ENCODE results near the gene GALNT9. TPM values are rescaled to one million over a fixed set of nuclear protein-coding genes. Genes with fewer than 3 reads are reported as not detected.

The GALNT9 gene
- total and polyA plus RNA-seq, 12 donors = 0.01 to 0.19 TPM; not detected in 10

DNA sequence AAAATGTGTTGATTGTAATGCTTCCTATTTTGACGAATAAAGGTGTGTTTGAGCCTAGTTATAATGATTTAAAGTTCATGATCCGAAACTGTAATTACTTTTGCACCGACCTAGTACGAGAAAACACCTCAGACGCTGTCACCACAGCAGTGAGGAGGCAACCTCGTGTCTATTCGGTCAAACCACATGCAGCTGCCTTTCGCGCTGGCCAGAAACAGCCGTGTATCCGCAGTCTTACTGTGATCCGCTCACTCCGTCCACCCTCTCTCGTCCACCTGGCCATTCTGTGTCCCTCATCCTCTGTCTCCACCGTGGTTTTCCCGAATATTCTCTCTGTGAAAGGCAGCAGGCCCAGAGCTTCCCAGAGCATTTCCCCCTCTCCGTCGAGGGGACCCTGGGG is 118.1 kb downstream of the GALNT9 start:
- peaks cover 0 to 22% (median 0%) of the 10 kb centered on the region in 11 donors for H3K9me3 ChIP-seq
- WGBS, 2 donors = 87 to 89% methylated on average over 18 of the region's 18 CpGs
- no peaks in the 10 kb centered on the region for H3K4me1 ChIP-seq
- H3K36me3 ChIP-seq = no peaks in the 10 kb centered on the region
- ATAC-seq = no peak
- H3K4me3 ChIP-seq = no peak overlapping the region
- H3K27ac ChIP-seq = no peak overlapping the region
- TF ChIP-seq, protein P1, sequence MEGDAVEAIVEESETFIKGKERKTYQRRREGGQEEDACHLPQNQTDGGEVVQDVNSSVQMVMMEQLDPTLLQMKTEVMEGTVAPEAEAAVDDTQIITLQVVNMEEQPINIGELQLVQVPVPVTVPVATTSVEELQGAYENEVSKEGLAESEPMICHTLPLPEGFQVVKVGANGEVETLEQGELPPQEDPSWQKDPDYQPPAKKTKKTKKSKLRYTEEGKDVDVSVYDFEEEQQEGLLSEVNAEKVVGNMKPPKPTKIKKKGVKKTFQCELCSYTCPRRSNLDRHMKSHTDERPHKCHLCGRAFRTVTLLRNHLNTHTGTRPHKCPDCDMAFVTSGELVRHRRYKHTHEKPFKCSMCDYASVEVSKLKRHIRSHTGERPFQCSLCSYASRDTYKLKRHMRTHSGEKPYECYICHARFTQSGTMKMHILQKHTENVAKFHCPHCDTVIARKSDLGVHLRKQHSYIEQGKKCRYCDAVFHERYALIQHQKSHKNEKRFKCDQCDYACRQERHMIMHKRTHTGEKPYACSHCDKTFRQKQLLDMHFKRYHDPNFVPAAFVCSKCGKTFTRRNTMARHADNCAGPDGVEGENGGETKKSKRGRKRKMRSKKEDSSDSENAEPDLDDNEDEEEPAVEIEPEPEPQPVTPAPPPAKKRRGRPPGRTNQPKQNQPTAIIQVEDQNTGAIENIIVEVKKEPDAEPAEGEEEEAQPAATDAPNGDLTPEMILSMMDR (IDR thresholded peaks at IDR 0.05) = no peak
- DNase-seq = no peak
- intact Hi-C loops (cut with DNase I) = loop anchor here in 1 of 10 donors (10.0 kb wide), 1 partner anchor 57 kb away; no protein-coding TSS in a partner anchor
- peaks cover 0 to 33% (median 17%) of the 10 kb centered on the region in 7 donors for H3K27me3 ChIP-seq

DNA sequence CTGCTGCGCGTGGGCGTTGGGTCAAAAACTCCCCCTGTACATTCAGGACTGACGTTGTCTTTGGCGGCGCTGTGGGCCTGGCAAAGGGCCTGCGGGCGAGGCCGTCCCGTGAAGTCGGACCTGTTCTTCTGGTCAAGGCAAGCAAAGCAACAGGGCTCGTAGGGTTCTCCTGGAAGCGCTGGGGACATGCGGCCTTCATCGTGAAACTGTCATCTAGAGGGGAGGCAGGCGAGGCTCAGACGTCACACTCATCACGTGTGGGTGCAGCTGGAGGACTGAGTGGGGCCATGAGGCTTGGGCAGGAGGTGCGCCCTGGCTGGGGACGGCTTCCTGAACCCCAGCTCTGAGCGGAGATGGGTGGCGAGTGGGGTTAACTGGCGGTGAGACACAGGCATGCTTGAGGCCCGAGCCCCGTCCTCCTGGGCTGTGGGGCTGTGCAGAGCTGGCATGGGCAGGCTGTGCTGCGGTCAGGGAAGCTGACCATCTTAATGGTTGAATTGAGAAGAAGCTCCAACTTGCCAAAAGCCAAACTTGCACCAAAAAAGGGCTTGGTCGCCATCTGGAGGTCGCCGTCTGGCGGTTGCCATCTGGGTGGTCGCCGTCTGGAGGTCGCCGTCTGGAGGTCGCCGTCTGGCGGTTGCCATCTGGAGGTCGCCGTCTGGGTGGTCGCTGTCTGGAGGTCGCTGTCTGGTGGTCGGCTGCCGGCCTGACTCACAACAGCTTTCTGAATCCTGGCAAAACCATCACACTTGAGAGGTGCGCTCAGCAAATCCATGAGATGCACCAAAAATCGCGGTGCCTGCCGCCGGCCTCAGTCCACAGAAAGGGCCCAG is 119.0 kb downstream of the GALNT9 start:
- TF ChIP-seq, protein P1 (IDR thresholded peaks at IDR 0.05) = no peak
- H3K9me3 ChIP-seq = peaks cover 0 to 22% (median 0%) of the 10 kb centered on the region in 11 donors
- WGBS, 2 donors = 87 to 89% methylated on average over 48 of the region's 48 CpGs
- no peak overlapping the region for H3K27ac ChIP-seq
- peaks cover 8 to 37% (median 22%) of the 10 kb centered on the region in 7 donors for H3K27me3 ChIP-seq
- no peak overlapping the region for H3K4me3 ChIP-seq
- no peak for ATAC-seq
- intact Hi-C loops (cut with DNase I) = loop anchor here in 1 of 10 donors (10.0 kb wide), 1 partner anchor 56 kb away; no protein-coding TSS in a partner anchor
- H3K4me1 ChIP-seq = peaks cover 0 to 4% (median 2%) of the 10 kb centered on the region in 9 donors
- DNase-seq = no peak
- H3K36me3 ChIP-seq = no peaks in the 10 kb centered on the region

DNA sequence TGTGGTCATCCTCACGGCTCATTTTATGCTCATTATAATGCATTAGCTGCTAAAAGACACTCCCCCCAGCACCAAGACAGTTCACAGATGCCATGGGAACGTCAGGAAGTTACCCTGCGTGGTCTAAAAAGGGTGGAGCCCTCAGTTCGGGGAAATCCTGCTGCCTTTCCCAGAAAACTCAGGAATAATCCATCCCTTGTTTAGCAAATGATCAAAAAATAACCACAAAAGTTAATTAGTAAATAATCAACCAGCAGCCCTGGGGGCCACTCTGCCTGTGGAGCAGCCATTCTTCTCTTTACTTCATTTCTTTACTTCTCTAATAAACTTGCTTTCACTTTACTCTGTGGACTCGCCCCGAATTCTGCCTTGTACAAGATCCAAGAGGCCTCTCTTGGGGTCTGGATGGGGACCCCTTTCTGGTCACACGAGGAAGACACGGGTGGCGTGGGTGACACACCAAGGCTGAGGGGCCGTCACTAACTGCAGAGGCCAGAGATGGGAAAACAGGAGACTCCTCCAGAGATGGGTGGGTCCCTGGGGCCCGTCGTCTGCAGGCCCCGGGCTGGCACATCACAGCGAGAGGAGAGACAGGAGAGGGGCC is 119.7 kb downstream of the GALNT9 start:
- intact Hi-C loops (cut with DNase I) = loop anchor here in 1 of 10 donors (10.0 kb wide), 1 partner anchor 55 kb away; no protein-coding TSS in a partner anchor

More for the DNA sequence above, 119.7 kb downstream of the GALNT9 start:
- Histone ChIP-seq H3K4me3 (no peak overlapping the region), H3K27ac (no peak overlapping the region), H3K9me3 (peaks cover 0 to 22% (median 0%) of the 10 kb centered on the region in 11 donors), H3K27me3 (peaks cover 12 to 38% (median 29%) of the 10 kb centered on the region in 7 donors), H3K36me3 (no peaks in the 10 kb centered on the region), H3K4me1 (peaks cover 0 to 9% (median 7%) of the 10 kb centered on the region in 9 donors)
- DNase-seq (no peak), ATAC-seq (no peak)
- TF ChIP-seq, protein P1 (IDR thresholded peaks at IDR 0.05) = no peak
- 74 to 75% methylated on average over 14 of the region's 14 CpGs for WGBS, 2 donors

All from heart right ventricle (tissue), 16 donors.